CD4-positive, alpha-beta T cell treated with Interleukin-17A for 4 hours (primary cell): ENCODE data around the gene MTMR11.
"Not testable (repeated sequence)": the region's sequence is repeated elsewhere in the genome, so short reads cannot be mapped to it uniquely, and the experiment has no call there.

Experiments used
- DNase-seq: peaks from one replicate; pipeline ENCODE4 v3.0.0-alpha.2; 2020; ENCODE audit warnings: mixed read lengths

Gene MTMR11

DNA sequence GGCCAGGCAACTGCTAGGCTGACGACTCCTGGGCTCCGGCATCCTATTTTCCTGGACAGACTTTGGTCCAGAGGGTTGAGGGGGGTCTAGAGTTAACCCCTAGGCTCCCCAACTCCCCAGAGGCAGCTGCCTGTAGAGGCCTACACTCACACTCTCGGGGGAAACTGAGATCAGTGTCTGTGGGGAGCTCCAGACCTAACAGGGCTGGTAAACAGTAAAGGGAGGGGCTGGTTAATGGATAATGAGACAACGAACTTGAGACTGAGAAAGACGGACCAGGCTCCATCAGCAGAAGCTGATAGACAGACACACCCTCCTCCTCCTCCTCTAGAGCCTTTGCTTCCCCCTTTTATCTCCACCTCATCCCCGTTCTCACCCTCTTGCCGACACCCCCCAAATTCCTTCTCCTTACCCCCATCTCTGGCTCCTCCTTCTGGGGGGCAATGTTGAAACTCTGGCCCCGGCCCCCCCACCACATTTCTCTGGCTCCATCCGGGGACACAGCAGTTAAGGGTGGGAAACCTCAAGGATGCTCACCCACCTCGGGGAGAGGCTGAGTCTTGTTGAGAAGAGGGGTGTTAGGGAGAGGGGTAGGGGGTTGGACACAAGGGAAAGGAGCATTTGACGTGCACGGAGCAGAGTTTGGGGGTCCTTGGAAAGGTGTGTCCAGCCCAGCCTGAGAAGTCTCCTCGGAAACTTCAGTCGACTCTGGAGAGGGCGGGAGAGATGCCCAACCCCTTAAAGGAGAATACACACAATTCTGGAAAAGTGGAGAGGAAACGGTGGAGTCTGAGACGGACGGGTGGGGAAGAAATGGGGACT is at the start of gene MTMR11:
Gene MTMR11, minus strand, starts transcription at position 710 of the 822 bp plus-strand sequence. Its CDS starts 232 bp downstream, at position 478.
- DNase-seq = no peak

DNA sequence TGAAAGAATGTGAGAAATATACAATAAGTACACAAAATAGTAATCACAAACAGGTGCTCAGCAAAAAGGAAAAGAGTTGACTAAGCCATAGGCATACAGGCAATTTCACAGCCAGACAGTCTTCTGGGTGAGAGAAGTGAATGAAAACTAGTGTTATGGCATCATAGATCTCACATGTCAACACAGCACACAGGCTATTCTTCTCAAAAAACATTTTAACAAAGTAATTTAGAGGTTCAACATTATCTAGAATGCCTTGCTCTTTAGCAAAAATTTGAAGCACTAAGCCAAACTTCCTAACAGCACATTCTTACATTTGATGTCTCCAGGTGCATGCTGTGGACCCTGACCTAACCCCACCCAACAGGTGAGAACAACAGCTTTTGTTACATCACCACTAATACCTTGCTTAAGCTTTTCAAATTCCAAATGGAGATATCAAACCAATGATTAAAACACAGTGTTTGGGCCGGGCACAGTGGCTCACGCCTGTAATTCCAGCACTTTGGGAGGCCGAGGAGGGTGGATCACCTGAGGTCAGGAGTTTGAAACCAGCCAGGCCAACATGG is 43.4 kb upstream of the MTMR11 start:
- DNase-seq = no peak

- no peak for DNase-seq
Observed at GRCh38 chr1:149979245-149979971, 42.7 kb upstream of the MTMR11 start.

- DNase-seq = no peak
Observed at GRCh38 chr1:149978547-149979023, 41.9 kb upstream of the MTMR11 start.

DNA sequence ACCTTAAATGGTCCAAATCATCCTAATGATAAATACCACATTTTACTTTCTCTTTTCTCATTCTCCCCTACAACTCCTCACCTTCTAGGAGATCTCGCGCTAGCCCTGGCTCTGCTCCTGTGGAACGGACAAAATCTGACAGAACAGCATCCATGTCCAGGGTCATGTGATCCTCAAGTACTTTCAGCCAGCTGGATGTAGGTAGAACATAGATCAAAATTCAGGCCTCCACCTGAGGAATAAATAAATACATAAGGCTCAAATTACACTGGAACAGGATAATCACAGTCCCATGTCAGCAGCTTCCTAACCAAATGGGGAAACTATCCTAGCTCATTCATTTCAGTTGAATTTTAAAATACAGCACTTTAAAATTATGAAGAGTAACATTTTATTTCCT is 40.7 kb upstream of the MTMR11 start:
- DNase-seq = no peak

GRCh38 chr1:149972547-149972946 is 35.9 kb upstream of the MTMR11 start:
- no peak for DNase-seq

- DNase-seq = no peak
Observed at GRCh38 chr1:149967646-149968045, 31.0 kb upstream of the MTMR11 start.

DNA sequence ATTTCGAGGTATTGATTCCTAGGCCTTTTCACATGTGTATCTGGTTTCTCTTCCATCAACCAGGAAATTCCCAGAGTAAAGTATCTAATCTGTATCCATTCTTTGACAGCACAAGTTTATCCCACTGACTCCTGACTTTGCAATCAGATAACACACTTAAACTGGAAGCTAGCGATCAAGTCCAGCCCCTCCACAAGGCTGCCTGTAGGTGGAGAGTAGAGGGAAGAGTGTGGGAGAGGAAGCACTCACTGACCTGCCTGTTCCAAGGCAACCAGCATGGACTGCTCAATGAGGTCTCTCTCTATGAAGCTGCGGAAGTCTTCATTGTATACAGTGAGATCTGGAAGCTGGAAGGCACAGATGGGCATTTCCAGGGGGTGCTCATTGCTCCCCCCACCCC is 30.4 kb upstream of the MTMR11 start:
- no peak for DNase-seq

- DNase-seq = no peak
Observed at GRCh38 chr1:149966405-149966804, 29.7 kb upstream of the MTMR11 start.

- DNase-seq = peak; percentile 7
Observed at GRCh38 chr1:149965440-149965839, 28.8 kb upstream of the MTMR11 start.

DNA sequence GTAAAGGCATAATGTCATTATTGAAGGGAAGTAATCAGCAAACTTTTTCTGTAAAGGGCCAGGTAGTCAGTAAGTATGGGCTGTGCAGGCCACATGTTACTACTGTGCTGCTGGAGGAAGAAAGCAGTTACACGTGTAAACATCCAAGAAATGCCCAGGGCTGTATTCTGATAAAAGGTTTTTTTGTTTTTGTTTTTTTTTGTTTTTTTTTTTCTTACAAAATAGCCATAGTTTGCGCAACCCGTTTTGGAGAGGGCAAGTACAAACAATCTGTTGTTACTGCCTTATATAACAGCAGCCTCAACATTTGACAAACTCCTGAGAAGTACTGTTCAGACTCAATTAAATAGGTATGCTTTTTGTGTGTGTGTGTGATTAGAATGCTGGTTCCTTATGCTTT is 26.7 kb upstream of the MTMR11 start:
- DNase-seq = no peak

- no peak for DNase-seq
Observed at GRCh38 chr1:149962736-149963135, 26.1 kb upstream of the MTMR11 start.

DNA sequence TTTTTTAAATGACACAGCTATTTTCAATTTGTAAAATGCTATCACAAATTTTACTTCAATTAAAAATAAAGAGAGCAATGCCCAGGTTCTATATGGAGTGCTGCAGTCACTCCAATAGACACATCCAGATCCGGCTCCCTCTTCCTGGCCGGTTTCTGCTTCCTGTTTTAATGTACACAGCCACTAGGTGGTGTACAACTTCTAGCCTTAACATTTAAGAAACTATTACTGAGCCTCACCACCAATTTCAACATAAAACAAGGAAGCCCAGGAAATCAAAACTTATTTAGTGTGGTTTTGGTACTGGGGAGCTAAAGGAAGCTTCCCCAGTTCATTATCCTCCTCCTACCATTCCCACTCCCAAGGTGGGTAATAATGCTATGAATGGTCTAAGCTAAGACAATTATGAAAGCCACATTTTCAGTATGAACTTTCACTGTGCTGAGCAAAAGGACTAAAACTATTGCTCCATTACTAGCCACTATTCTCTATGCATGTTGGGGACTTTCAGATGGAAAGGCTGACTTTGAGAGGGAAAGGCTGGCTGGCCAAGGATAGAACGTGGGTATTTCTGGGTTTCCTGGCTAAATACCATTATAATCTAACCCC is 25.5 kb upstream of the MTMR11 start:
- peak; percentile 51 for DNase-seq

- not testable (repeated sequence) for DNase-seq
Observed at GRCh38 chr1:149957548-149957947, 20.9 kb upstream of the MTMR11 start.

DNA sequence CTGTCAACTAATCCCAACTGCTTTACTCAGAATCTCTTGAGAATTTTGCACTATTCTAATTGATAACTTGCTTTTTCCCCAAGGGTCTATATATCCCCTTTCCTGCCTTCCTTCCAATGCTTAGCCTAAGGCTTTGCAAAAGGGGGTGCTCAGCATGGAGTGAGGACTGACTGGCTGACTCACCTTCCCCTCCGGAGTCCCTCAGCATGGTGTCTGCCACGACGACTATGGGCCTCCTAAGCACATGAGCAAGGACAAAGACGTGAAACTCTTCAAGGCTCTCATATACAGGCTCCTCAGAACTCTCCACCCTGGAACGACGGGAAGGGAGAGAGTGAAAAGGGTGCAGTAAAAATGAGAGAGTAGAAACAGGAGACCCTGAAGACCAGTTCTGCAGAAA is 13.2 kb upstream of the MTMR11 start:
- DNase-seq = no peak

- DNase-seq = no peak
Observed at GRCh38 chr1:149945206-149945605, 8.5 kb upstream of the MTMR11 start.

GRCh38 chr1:149942885-149943284 is 6.2 kb upstream of the MTMR11 start:
- DNase-seq = no peak

DNA sequence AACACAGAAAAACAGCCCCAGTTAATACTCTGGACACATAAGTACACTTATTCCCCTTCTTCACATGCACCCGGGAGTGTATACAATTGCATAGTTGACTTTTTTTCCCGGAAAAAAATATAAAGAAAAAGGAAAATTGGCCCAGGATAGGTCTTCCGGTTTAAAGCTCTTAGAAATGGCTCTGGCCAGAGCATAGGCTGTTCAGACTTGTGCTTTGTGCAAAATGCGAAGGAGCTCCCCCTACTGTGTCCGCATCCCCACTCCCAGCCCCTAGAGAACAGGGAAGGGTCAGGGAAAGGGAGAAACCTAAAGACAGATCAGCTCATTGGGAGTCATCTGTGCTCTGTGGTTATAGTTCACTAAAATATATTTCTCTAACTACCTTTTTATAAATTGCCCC is 5.5 kb upstream of the MTMR11 start:
- no peak for DNase-seq

- DNase-seq = no peak
Observed at GRCh38 chr1:149940427-149940826, 3.7 kb upstream of the MTMR11 start.

DNA sequence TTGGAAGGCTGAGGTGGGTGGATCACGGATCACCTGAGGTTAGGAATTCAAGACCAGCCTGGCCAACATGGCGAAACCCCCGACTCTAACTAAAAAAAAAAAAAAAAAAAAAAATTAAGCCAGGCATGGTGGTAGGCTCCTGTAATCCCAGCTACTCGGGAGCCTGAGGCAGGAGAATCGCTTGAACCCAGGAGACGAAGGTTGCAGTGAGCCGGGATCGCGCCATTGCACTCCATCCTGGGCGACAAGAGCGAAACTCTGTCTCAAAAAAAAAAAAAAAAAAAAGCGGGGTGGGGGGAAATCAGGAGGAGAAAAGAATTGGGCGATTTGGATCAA is 2.0 kb upstream of the MTMR11 start:
- not testable (repeated sequence) for DNase-seq

- no peak for DNase-seq
Observed at GRCh38 chr1:149937759-149938158, 1.1 kb upstream of the MTMR11 start.

DNA sequence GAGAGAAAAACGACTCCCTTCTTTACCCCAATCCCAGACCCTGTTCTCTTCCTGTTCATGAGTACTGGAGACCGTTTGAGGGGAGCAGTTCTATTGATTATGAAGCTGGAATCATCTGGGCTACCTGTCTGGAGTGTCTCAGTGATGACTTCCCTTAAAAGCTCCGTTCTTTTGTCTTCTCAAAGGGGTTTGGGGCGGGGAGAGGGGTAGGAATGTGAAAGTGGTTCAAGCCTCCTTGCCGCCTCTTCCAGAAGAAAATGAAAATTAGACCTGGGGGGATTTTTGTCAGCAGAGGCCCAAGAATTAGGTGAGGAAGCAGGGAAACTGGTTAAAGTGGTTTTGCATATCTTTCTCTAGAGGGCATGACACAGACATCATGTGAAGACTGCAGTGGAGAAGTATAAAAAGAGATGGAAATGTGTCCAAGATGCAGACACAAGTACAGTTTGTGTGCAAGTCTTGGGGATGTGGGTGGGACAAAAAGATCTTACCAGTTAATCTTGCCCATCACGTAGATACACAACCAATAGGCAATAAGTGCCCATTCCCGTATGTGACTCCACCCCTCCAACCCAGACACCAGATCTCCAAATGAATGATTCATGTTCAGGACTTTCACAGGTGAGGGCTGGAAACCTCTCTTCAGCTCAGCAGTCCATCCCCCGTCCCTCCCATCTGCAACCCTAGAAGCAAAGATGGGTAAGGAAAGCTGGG is 470 bp upstream of the MTMR11 start:
- no peak for DNase-seq

- no peak for DNase-seq
Observed at GRCh38 chr1:149934356-149934755, 2.3 kb downstream of the MTMR11 start.
